IMR-90 (cell line): ENCODE measurements around the gene DVL2. TPM values are rescaled to one million over a fixed set of nuclear protein-coding genes. Genes with fewer than 3 reads are reported as not detected.

ENCODE experiments used
- ATAC-seq: fragments of 200-7000 bp; cut with Tn5 transposase; 2 replicates; pipeline ENCODE4 v1.9.1; 2020; ENCODE audit warnings: low read depth, mild to moderate bottlenecking, moderate library complexity
- BruUV-seq: library from RNA; stranded (reverse); fragments of 400-500 nt; replicated peaks from 2 replicates; lab custom pipeline; 2021; lab: Mats Ljungman, UMichigan
- CTCF ChIA-PET: fragments of 300-600 bp; formaldehyde crosslinking; extraction: SDS; loops from one replicate; lab custom pipeline; 2021; ENCODE audit warnings: antibody characterized with exemption; lab: Yijun Ruan, JAX
- POLR2A ChIA-PET: fragments of 300-600 bp; sonication (Branson Sonifier 250); formaldehyde crosslinking; loops from one replicate; lab custom pipeline; 2022; ENCODE audit warnings: antibody characterized with exemption; ENCODE audit not compliant: unreplicated experiment; lab: Charles Lee
- DNase-seq: peaks from one replicate; pipeline ENCODE4 v3.0.0; 2013
- H2AFZ ChIP-seq: replicated peaks from 2 replicates; pipeline ENCODE3; 2013; ENCODE audit warnings: low read length, mild to moderate bottlenecking; ENCODE audit not compliant: poor library complexity
- H2AK5ac ChIP-seq: 2 replicates; pipeline ENCODE4 v1.6.1; 2013; ENCODE audit warnings: low read depth, low read length, inconsistent platforms
- H2AK9ac ChIP-seq: replicated peaks from 2 replicates; pipeline ENCODE3; 2013; ENCODE audit warnings: mild to moderate bottlenecking, low read depth, low read length, moderate library complexity; ENCODE audit not compliant: poor library complexity
- H2BK120ac ChIP-seq: 2 replicates; pipeline ENCODE4 v1.6.1; 2013; ENCODE audit warnings: low read depth, low read length, inconsistent platforms
- H2BK15ac ChIP-seq: 3 replicates; pipeline ENCODE4 v1.6.1; 2013; ENCODE audit warnings: low read depth, low read length, inconsistent platforms
- H2BK20ac ChIP-seq: 2 replicates; pipeline ENCODE4 v1.6.1; 2013; ENCODE audit warnings: low read depth, mild to moderate bottlenecking, inconsistent platforms, low read length, moderate library complexity
- H2BK5ac ChIP-seq: 2 replicates; pipeline ENCODE4 v1.6.1; 2013; ENCODE audit warnings: mild to moderate bottlenecking, low read depth, low read length, inconsistent platforms; ENCODE audit not compliant: poor library complexity, severe bottlenecking
- H3K14ac ChIP-seq: replicated peaks from 2 replicates; pipeline ENCODE4 v1.6.1; 2013; ENCODE audit warnings: low read depth, low read length, inconsistent platforms
- H3K18ac ChIP-seq: 2 replicates; pipeline ENCODE4 v1.6.1; 2013; ENCODE audit warnings: low read depth, low read length, control low read depth
- H3K23ac ChIP-seq: 2 replicates; pipeline ENCODE4 v1.6.1; 2013; ENCODE audit warnings: low read depth, low read length, inconsistent platforms
- H3K27ac ChIP-seq: 2 replicates; pipeline ENCODE4 v1.5.1; 2013; ENCODE audit warnings: mild to moderate bottlenecking, control low read depth, low read length; ENCODE audit not compliant: insufficient read depth
- H3K27me3 ChIP-seq: 2 replicates; pipeline ENCODE4 v1.6.1; 2013; ENCODE audit warnings: low read length; ENCODE audit not compliant: control insufficient read depth, insufficient read depth
- H3K36me3 ChIP-seq: 2 replicates; pipeline ENCODE4 v1.6.1; 2013; ENCODE audit warnings: low read length, mixed read lengths; ENCODE audit not compliant: control insufficient read depth, insufficient read depth
- H3K4ac ChIP-seq: 2 replicates; pipeline ENCODE4 v1.6.1; 2013; ENCODE audit warnings: low read depth, low read length, inconsistent platforms
- H3K4me1 ChIP-seq: 2 replicates; pipeline ENCODE4 v1.6.1; 2013; ENCODE audit warnings: low read length, mixed read lengths; ENCODE audit not compliant: control insufficient read depth, insufficient read depth
- H3K4me2 ChIP-seq: 2 replicates; pipeline ENCODE4 v1.6.1; 2013; ENCODE audit warnings: low read depth, mild to moderate bottlenecking, control low read depth, low read length, moderate library complexity
- H3K4me3 ChIP-seq: 2 replicates; pipeline ENCODE4 v1.5.1; 2013; ENCODE audit warnings: low read depth, mild to moderate bottlenecking, control low read depth, low read length, moderate library complexity; ENCODE audit not compliant: insufficient read depth
- H3K56ac ChIP-seq: 2 replicates; pipeline ENCODE4 v1.6.1; 2013; ENCODE audit warnings: low read length, inconsistent platforms; ENCODE audit not compliant: insufficient read depth; ENCODE audit errors: extremely low read depth
- H3K79me1 ChIP-seq, 2 experiments: 2 replicates each; pipeline ENCODE4 v1.6.1; 2013; ENCODE audit warnings: low read length in 2 of 2, inconsistent platforms in 1 of 2, low read depth in 1 of 2
- H3K9ac ChIP-seq: 2 replicates; pipeline ENCODE4 v1.6.1; 2013; ENCODE audit warnings: low read depth, low read length, control low read depth
- H3K9me1 ChIP-seq: 2 replicates; pipeline ENCODE4 v1.6.1; 2013; ENCODE audit warnings: low read length, inconsistent platforms; ENCODE audit not compliant: insufficient read depth
- H3K9me3 ChIP-seq: 2 replicates; pipeline ENCODE4 v1.6.1; 2013; ENCODE audit warnings: low read length; ENCODE audit not compliant: control insufficient read depth, insufficient read depth
- H4K20me1 ChIP-seq: 2 replicates; pipeline ENCODE4 v1.6.1; 2013; ENCODE audit warnings: low read length, inconsistent platforms; ENCODE audit not compliant: insufficient read depth
- H4K5ac ChIP-seq: 2 replicates; pipeline ENCODE4 v1.6.1; 2013; ENCODE audit warnings: mild to moderate bottlenecking, low read depth, low read length, control low read depth
- H4K8ac ChIP-seq, 2 experiments: 2 replicates each; pipeline ENCODE4 v1.6.1; 2013; ENCODE audit warnings: low read depth in 2 of 2, low read length in 2 of 2, control low read depth in 1 of 2, inconsistent platforms in 1 of 2
- H4K91ac ChIP-seq: 2 replicates; pipeline ENCODE4 v1.6.1; 2013; ENCODE audit warnings: low read depth, low read length, inconsistent platforms; ENCODE audit not compliant: insufficient read depth
- CHD1 ChIP-seq: IDR thresholded peaks from 2 replicates; pipeline ENCODE4 v1.6.1; 2012; ENCODE audit warnings: low read depth, low read length, improper control_type of control experiment
- FOS ChIP-seq: fragments of 150-350 bp; IDR thresholded peaks from 2 replicates; pipeline ENCODE4 v1.6.1; 2016; ENCODE audit warnings: low read depth, low read length
- MXI1 ChIP-seq: IDR thresholded peaks from 2 replicates; pipeline ENCODE4 v1.6.1; 2012; ENCODE audit warnings: low read depth, mild to moderate bottlenecking, low read length, moderate library complexity, borderline replicate concordance
- RFX5 ChIP-seq: IDR thresholded peaks from 2 replicates; pipeline ENCODE4 v1.8.0; 2012; ENCODE audit warnings: low read depth, mild to moderate bottlenecking, low read length, moderate library complexity
- WGBS, 2 experiments: methylation state at CpG; one replicate each; pipeline versions ENCODE4 v1.1.5 to v1.1.7; 2013; ENCODE audit warnings: missing lambda C conversion rate in 2 of 2; ENCODE audit not compliant: insufficient read length in 1 of 2; ENCODE audit errors: extremely low coverage in 2 of 2; 5-methylcytosine and 5-hydroxymethylcytosine counted together
- dilution Hi-C: fragments of 300-500 bp; cut with HindIII; formaldehyde crosslinking; loops from one replicate; pipeline ENCODE4 v1.14.3; 2018; ENCODE audit warnings: low sequenced_read_pairs; ENCODE audit not compliant: unreplicated experiment
- in situ Hi-C: fragments of 300-500 bp; cut with MboI; formaldehyde crosslinking; loops from 3 replicates; pipeline ENCODE4 v1.14.3; 2019; ENCODE audit warnings: low sequenced_read_pairs, inconsistent platforms, mixed read lengths
- intact Hi-C: fragments of 100-400 bp; cut with micrococcal nuclease; formaldehyde crosslinking; loops from 2 replicates; pipeline ENCODE4 v1.10.0; 2022
- polyA plus RNA-seq, 3 experiments: library from polyadenylated mRNA; depleted of rRNA; stranded (reverse); fragments of >200 nt; gene quantifications; 2 replicates each; pipeline ENCODE4 v1.2.3, GENCODE V29; 2012; ENCODE audit warnings: low replicate concordance in 1 of 3
- total RNA-seq: library from RNA; depleted of rRNA; stranded (reverse); fragments of >200 nt; gene quantifications from 2 replicates; pipeline ENCODE4 v1.2.3, GENCODE V29; 2012
- TF ChIP-seq, protein P1 (sequence below): fragments of 150-350 bp; IDR thresholded peaks from 2 replicates; pipeline ENCODE4 v1.6.1; 2017; ENCODE audit warnings: mild to moderate bottlenecking, antibody characterized with exemption, low read length, low read depth

DVL2 gene
- total and polyA plus RNA-seq, 2 of the 4 experiments (the other 2 are of a cell fraction), result 11.8 to 21.3 TPM

GRCh38 chr17:7191571-7192270 is 42.6 kb downstream of the DVL2 start:
- Histone ChIP-seq H3K4me1 (no peaks in the 10 kb centered on the region), H3K9me1 (no peaks in the 10 kb centered on the region), H4K20me1 (peaks cover 12% of the 10 kb centered on the region), H2AK5ac (no peak overlapping the region), H2AFZ (peak overlapping the region; percentile 32), H4K91ac (no peak overlapping the region), H3K4me3 (no peak overlapping the region), H3K79me1 (no peaks in the 10 kb centered on the region; a peak in 2 of 4 replicates), H3K18ac (no peak overlapping the region), H3K27me3 (no peaks in the 10 kb centered on the region), H4K5ac (no peak overlapping the region), H3K9me3 (no peaks in the 10 kb centered on the region), H3K4ac (no peak overlapping the region), H2AK9ac (peak overlapping the region; percentile 70), H3K36me3 (peaks cover 56% of the 10 kb centered on the region), H3K56ac (no peak overlapping the region), H2BK5ac (no peak overlapping the region), H4K8ac (no peak overlapping the region), H2BK120ac (no peak overlapping the region), H2BK15ac (no peak overlapping the region), H3K23ac (no peak overlapping the region), H3K9ac (no peak overlapping the region), H3K4me2 (no peak overlapping the region), H3K27ac (no peak overlapping the region), H3K14ac (no peak overlapping the region), H2BK20ac (no peak overlapping the region)
- in situ Hi-C loops, result no loop called here
- no peak for TF ChIP-seq MXI1
- no peak for TF ChIP-seq RFX5
- TF ChIP-seq CHD1, result no peak
- TF ChIP-seq FOS, result peak; percentile 63; the same call in 1 of the 2 replicates
- TF ChIP-seq, protein P1, sequence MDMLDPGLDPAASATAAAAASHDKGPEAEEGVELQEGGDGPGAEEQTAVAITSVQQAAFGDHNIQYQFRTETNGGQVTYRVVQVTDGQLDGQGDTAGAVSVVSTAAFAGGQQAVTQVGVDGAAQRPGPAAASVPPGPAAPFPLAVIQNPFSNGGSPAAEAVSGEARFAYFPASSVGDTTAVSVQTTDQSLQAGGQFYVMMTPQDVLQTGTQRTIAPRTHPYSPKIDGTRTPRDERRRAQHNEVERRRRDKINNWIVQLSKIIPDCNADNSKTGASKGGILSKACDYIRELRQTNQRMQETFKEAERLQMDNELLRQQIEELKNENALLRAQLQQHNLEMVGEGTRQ, result peak; percentile 64
- dilution Hi-C loops, result no loop called here
- ATAC-seq (peak; percentile 90), DNase-seq (peak; percentile 31)
- no TSS peak for BruUV-seq
- ChIA-PET CTCF (no interaction called here), POLR2A (no interaction called here)
- 80% methylated on average over 15 of the region's 26 CpGs; no CpG with 5 or more reads in 1 of the 2 experiments for WGBS, 2 experiments
- intact Hi-C loops, result no loop called here
